ENCODE measurements around the gene DMKN. TPM values are rescaled to one million over a fixed set of nuclear protein-coding genes. Genes with fewer than 3 reads are reported as not detected.
A peak's percentile ranks its signal among the peaks of the same experiment; 100 is the strongest.
"Not testable (repeated sequence)": the region's sequence is repeated elsewhere in the genome, so short reads cannot be mapped to it uniquely, and the experiment has no call there.

DMKN gene
- total RNA-seq, 1 experiment from 2014 or later: 6.7 TPM

GRCh38 chr19:35498220-35498619 is 15.2 kb downstream of the DMKN start:
- DNase-seq (ENCODE audit: low read depth): no peak

DNA sequence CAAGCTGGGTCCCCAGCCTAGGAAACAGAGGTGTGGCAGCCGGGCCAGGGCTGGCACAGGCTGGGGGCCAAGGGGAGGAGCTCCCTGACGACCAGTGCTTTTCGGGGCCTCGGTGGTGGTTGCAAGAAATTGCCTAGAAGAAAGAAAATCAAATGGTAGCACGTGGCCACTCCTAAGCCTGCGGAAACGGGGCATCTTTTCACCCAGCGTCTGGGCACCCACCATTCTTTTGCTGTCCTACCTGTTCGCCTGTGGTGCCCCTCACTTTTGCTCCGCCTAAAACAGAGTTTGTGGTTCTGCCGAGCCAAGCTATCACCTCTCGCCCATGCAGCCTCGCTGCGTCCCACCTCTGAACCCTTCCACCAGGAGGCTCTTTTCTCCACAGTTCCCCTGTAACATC is 16.0 kb downstream of the DMKN start:
- DNase-seq (ENCODE audit: low read depth): no peak

DNA sequence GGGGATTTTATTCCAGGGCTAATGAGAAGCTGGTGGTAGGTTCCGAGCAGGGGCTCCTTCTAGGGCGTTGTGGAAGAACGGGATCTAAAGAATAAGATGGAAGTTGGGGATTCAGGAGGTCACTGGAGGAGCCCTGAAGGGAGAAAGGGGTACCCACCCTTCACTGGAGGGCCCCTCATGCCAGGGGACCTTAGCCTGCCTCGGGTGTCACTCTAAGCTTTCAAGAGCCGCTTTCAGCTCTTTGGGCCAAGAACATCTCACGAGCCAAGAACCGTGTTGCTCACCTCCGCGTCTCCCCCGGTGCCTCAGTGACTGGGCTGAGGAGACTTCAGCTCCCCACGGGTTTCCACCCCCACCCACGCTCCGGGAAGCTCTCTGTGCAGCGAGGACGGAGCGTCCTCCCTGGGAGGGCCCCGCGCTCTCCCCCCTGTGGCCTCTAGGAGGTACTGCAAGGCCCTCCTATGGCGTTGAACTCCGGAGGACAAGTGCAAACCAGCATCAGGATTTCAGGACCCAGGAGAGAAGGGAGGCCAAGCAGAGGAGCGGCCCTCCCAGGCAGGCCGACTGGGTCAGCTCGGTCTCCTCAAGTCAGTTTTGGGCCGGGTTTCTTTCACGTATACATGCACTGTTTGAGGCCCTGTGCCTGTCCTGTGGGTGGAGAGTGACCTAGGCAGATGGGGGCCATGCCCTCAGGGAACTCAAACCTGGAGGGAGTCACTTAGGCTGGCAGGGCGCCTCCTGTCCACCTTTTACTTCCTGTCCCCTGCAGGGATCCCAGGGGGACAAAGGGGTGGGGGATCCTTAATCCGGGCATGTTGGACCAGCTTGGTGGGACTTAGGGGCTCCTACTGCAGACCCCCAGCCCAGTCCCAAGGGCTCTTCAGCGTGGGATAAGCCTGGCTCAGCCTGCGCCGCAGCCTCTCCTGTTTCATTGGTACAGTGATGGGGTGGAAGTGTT is 18.1 kb downstream of the DMKN start:
- peak; percentile 46 for DNase-seq (ENCODE audit: low read depth)

DNA sequence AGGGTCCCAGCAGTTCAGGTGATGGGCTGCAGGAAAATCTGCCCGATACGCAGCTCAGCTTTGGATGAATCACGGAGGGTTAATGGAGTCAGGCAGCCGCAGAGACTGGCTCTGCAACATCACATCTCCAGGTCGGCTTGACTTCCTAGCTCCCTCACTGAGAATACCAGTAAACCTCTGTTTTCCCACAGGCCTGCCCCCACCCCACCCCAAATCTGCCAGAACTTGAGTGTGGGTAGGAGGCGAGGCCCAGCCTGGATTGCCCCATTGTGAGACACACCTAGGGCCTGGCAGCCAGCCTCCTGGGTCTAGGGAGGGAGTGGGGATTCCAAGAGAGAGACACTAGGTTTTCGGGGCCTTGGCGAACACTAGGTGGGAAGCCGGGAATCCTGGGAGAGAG is 19.5 kb downstream of the DMKN start:
- DNase-seq (ENCODE audit: low read depth): no peak

GRCh38 chr19:35491836-35492360 is 21.6 kb downstream of the DMKN start:
- DNase-seq (ENCODE audit: low read depth): no peak

- no peak for DNase-seq (ENCODE audit: low read depth)
Observed at GRCh38 chr19:35490364-35490763, 23.1 kb downstream of the DMKN start, which contains the start of gene KRTDAP. KRTDAP (minus strand) TSS chr19:35490464; CDS start chr19:35490442, 22 bp downstream.

GRCh38 chr19:35488677-35489076 is 24.8 kb downstream of the DMKN start:
- DNase-seq (ENCODE audit: low read depth): no peak

- no peak for DNase-seq (ENCODE audit: low read depth)
Observed at GRCh38 chr19:35487656-35488182, 25.7 kb downstream of the DMKN start.

- no peak for DNase-seq (ENCODE audit: low read depth)
Observed at GRCh38 chr19:35486268-35486708, 27.2 kb downstream of the DMKN start.

- DNase-seq (ENCODE audit: low read depth): no peak
Observed at GRCh38 chr19:35484252-35485036, 29.0 kb downstream of the DMKN start.

DNA sequence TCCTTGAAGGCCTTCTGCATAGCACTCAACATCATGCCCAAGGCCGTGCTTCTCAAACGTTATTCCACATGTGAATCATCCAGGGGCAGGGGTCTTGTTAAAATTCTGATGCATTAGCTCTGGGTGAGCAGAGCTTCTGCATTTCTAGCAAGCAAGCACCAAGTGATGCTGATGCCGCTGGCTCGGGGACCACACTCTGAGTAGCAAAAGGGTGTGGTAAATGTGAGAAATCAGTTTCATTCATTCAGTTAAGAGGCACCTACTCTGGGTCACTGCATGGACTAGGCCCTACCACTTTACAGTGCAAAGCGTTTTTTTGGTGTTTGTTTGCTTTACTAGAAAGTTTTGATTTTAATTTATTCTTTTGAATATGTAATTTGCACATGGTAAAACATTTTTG is 30.4 kb downstream of the DMKN start:
- DNase-seq (ENCODE audit: low read depth): no peak

DNA sequence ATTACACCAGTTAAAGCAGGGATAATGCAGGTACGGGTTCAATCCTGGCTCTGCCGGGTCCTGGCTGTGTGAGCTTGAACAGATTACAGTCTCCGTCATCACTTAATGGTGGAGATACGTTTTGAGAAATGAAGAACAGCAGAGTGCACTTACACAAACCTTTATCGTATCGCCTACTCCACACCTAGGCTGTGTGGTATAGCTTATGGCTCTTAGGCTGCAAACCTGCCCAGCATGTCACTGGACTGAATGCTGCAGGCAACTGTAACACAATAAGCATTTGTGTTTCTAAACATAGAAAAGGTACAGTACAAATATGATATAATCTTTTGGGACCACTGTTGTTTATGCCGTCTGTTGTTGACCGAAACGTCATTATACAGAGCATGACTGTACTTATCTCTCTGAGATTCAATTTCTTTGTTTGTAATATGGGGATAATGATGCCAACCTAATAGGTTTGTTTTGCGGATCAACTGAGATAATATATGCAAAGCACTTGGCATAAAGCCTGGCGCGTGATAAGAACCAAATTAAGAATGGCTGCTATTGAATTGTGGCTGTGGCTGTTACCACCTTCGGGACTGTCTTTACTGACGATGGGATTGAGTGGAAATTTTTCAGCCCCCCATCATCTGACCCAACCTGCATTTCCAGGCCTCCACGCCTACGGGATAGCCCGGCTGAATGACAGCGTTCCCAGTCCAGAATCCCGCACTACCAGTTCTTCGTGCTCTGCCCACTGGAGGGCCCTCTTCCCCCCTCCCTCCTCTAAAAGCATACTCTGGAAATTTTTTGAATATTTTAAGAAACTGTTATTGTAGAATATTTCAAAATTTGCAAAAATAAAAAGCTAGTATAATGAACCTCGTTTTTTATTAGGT is 34.4 kb downstream of the DMKN start:
- no peak for DNase-seq (ENCODE audit: low read depth)

GRCh38 chr19:35476149-35476548 is 37.3 kb downstream of the DMKN start:
- DNase-seq (ENCODE audit: low read depth): no peak

DNA sequence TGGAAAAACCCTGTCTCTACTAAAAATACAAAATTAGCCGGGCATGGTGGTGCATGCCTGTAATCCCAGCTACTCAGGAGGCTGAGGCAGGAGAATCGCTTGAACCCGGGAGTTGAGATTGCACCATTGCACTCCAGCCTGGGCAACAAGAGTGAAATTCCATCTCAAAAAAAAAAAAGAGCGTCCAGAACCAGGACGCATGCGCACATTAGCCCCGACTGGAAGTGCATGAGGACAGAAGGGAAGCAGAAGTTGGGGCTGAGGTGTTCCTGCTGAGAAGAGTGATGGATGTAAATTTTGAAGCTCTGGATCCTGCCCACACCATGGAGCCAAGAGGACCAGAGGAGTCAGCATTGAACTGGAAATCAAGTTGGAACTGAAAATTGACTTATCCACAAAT is 38.9 kb downstream of the DMKN start:
- DNase-seq (ENCODE audit: low read depth): not testable (repeated sequence)

GRCh38 chr19:35474104-35474503 is 39.3 kb downstream of the DMKN start:
- DNase-seq (ENCODE audit: low read depth): no peak

GRCh38 chr19:35471946-35472345 is 41.5 kb downstream of the DMKN start:
- no peak for DNase-seq (ENCODE audit: low read depth)

DNA sequence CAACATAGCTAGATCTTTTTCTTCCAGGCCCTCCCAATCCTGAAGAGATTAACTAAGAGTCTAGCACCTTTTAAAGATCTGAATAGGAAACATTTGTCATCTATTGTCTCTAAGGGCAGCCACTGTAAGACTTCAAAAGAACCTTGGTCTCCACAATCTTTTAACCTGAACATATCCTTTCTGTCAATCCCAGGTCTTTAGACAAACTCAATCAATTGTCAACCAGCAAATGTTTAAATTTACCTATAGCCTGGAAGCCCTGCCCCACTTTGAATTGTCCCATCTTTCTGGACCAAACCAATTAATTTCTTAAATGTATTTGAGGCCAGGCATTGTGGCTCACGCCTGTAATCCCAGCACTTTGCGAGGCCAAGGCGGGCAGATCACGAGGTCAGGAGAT is 42.4 kb downstream of the DMKN start:
- DNase-seq (ENCODE audit: low read depth): not testable (repeated sequence)

DNA sequence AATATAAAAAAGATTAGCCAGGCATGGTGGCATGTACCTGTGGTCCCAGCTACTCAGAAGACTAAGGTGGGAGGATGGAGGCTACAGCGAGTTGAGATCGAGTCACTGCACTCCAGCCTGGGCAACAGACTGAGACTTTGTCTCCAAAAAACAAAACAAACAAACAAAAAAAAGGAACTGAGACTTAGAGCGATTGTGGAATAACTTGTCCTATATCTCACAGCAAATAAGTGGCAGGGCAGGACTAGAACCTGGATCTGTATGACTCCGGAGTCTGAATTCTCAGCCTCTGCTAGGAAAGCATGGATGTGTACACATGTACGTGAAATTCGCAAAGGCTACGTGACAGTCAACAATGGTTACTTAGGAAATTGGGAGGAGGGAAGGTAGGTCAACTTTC is 43.3 kb downstream of the DMKN start:
- DNase-seq (ENCODE audit: low read depth): no peak

- peak; percentile 40 for DNase-seq (ENCODE audit: low read depth)
Observed at GRCh38 chr19:35468637-35469036, 44.8 kb downstream of the DMKN start.

- DNase-seq (ENCODE audit: low read depth): no peak
Observed at GRCh38 chr19:35466259-35466658, 47.2 kb downstream of the DMKN start.

DNA sequence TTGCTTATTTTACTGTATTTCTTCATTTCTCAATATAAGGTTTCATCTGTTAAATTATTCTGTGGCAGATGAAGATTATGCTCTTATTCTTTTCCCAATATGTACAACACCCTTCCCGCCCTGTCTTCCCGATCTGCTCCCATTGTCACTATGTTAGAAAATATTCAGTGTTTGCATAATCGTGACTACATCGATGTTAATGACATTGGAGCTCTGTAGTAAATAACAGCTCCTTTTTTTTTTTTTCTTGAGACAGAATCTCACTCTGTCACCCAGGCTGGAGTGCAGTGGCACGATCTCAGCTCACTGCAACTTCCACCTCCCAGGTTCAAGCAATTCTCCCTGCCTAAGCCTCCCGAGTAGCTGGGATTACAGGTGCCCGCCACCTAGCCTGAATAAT is 50.5 kb downstream of the DMKN start:
- not testable (repeated sequence) for DNase-seq (ENCODE audit: low read depth)

Data from M059J (cell line).